ENCODE results near the gene FCN3. TPM values are rescaled to one million over a fixed set of nuclear protein-coding genes. Genes with fewer than 3 reads are reported as not detected.

The FCN3 gene
- total and polyA plus RNA-seq, 2 donors (not counting 1 experiment from before 2014, with no cell fraction given), result not detected

- no peaks in the 10 kb centered on the region for H3K27me3 ChIP-seq (replicated peaks in 1 of 4; ENCODE audit: control extremely low read depth in 1 of 4, control insufficient read depth in 3 of 4, insufficient read depth in 4 of 4, low read length in 3 of 4)
- peaks cover 18% of the 10 kb centered on the region for H3K4me1 Mint-ChIP-seq
- H3K27me3 Mint-ChIP-seq, result no peaks in the 10 kb centered on the region
- H3K36me3 ChIP-seq (replicated peaks in 1 of 2; ENCODE audit: control extremely low read depth in 1 of 2, control insufficient read depth in 1 of 2, extremely low read depth in 1 of 2, insufficient read depth in 2 of 2, low read length in 1 of 2), result no peaks in the 10 kb centered on the region
- no peaks in the 10 kb centered on the region for H3K9me3 Mint-ChIP-seq (ENCODE audit: insufficient read depth)
- TF ChIP-seq EZH2 (IDR thresholded peaks at IDR 0.05; ENCODE audit: borderline replicate concordance, insufficient read depth, low read depth, low read length, poor library complexity, severe bottlenecking), result no peak
- TF ChIP-seq, protein P1, sequence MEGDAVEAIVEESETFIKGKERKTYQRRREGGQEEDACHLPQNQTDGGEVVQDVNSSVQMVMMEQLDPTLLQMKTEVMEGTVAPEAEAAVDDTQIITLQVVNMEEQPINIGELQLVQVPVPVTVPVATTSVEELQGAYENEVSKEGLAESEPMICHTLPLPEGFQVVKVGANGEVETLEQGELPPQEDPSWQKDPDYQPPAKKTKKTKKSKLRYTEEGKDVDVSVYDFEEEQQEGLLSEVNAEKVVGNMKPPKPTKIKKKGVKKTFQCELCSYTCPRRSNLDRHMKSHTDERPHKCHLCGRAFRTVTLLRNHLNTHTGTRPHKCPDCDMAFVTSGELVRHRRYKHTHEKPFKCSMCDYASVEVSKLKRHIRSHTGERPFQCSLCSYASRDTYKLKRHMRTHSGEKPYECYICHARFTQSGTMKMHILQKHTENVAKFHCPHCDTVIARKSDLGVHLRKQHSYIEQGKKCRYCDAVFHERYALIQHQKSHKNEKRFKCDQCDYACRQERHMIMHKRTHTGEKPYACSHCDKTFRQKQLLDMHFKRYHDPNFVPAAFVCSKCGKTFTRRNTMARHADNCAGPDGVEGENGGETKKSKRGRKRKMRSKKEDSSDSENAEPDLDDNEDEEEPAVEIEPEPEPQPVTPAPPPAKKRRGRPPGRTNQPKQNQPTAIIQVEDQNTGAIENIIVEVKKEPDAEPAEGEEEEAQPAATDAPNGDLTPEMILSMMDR (IDR thresholded peaks at IDR 0.05), result no peak
- POLR2A ChIA-PET, result interaction anchor here (3.1 kb wide), 1 partner anchor 93 kb away, joined by 13 read pairs; no protein-coding TSS in a partner anchor
- no peak for ATAC-seq (ENCODE audit: low read depth)
- CTCF ChIA-PET, result interaction anchor here (0.7 to 7.8 kb wide), 7 partner anchors 9 to 291 kb away, joined by 3 to 402 read pairs (median 12); partner anchors contain the start of gene AHDC1
- H3K4me3 ChIP-seq (ENCODE audit: control extremely low read depth in 1 of 5, extremely low read depth in 1 of 5, insufficient read depth in 1 of 5, low read depth in 2 of 5, low read length in 4 of 5), result no peak overlapping the region
- no peak for DNase-seq
- H4K20me1 ChIP-seq (ENCODE audit: control insufficient read depth, insufficient read depth, low read length, poor library complexity, severe bottlenecking), result no peaks in the 10 kb centered on the region
- H3K4me3 Mint-ChIP-seq, result no peak overlapping the region
- H3K27ac ChIP-seq (ENCODE audit: low read length in 2 of 2), result no peak overlapping the region
- H3K9me3 ChIP-seq (ENCODE audit: control extremely low read depth in 1 of 3, control insufficient read depth in 2 of 3, insufficient read depth in 1 of 3, low read length in 2 of 3), result no peaks in the 10 kb centered on the region
- H3K9ac ChIP-seq (ENCODE audit: low read length), result no peak overlapping the region
- H2AFZ ChIP-seq (ENCODE audit: insufficient read depth, low read depth, low read length, poor library complexity, severe bottlenecking), result no peak overlapping the region
- intact Hi-C loops (cut with micrococcal nuclease), result loop anchor here (2.0 to 10.0 kb wide), 2 partner anchors 159 to 349 kb away; partner anchors contain the start of gene WDTC1
- WGBS (ENCODE audit: insufficient coverage), result 96% methylated on average over 17 of the region's 18 CpGs
- H3K27ac Mint-ChIP-seq, result no peak overlapping the region
- no peak overlapping the region for H3K4me2 ChIP-seq (replicated peaks; ENCODE audit: low read depth, low read length, poor library complexity, severe bottlenecking)
- no peaks in the 10 kb centered on the region for H3K79me2 ChIP-seq (ENCODE audit: control insufficient read depth, insufficient read depth, low read length)
- peaks cover 12 to 24% of the 10 kb centered on the region in 2 donors for H3K4me1 ChIP-seq (ENCODE audit: control insufficient read depth in 2 of 2, insufficient read depth in 2 of 2, low read length in 2 of 2)
Observed at GRCh38 chr1:27393641-27394281, 19.1 kb upstream of the FCN3 start.
